GM19395 (cell line): ENCODE measurements around the gene LRRC31.

Source experiments
- ATAC-seq: cut with Tn5 transposase; IDR thresholded peaks from one replicate; pipeline ENCODE4 v1.9.1; 2021; ENCODE audit warnings: mild to moderate bottlenecking, moderate library complexity; ENCODE audit not compliant: unreplicated experiment

Gene LRRC31

DNA sequence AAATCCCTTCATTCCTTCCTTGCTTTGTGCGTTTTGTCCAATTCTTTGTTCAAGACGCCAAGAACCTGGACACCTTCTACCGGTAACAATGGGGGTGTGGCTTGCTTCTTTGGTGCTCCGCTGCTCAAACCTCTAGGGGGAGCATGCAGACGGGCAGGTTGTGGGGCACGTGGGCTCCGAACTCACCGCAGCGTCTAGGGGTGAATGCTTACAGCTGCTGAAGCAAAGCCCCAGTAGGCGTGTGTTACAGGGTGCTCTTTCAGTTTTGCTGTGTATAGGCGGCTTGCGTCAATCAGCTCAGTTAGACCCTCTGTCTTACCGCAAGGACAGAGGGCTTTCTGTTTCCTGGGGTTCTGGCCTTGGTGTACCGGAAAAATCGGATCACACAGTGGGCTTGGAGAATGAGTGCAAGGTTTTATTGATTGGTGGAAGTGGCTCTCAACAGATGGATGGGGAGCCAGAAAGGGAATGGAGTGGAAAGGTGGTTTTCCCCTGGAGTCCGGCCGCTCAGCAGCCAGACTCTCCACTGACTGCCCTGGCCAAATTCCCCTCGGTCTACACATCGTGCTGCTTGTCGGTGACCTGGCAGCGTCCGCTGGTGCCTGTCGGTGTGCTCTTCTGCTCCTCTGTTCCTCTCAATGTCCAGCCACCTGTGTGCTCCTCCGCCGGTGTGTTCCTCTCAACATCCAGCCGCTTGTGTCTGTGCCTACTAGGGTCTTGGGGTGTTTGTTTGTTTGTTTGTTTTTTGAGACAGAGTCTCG, 55.8 kb downstream of the LRRC31 start:
- peak; percentile 90 for ATAC-seq

DNA sequence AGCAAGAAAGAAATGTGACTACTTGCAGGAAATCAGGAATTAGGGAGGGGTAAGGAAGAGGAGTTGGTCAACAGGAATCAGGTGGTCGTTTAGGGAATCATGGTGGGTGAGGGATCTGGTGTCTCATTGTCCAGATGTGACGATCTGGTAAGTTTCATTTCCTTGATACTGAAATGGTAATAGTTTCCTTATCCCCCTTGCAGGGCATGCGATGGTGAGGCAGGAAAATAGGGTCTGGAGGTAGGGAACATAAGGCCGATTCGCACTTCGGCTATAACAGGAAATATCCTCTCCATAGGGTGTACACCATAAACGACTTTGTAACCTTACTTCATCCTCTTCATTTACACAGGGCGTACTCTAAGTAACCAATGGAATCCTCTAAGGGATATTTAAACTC, 56.5 kb downstream of the LRRC31 start:
- no peak for ATAC-seq

DNA sequence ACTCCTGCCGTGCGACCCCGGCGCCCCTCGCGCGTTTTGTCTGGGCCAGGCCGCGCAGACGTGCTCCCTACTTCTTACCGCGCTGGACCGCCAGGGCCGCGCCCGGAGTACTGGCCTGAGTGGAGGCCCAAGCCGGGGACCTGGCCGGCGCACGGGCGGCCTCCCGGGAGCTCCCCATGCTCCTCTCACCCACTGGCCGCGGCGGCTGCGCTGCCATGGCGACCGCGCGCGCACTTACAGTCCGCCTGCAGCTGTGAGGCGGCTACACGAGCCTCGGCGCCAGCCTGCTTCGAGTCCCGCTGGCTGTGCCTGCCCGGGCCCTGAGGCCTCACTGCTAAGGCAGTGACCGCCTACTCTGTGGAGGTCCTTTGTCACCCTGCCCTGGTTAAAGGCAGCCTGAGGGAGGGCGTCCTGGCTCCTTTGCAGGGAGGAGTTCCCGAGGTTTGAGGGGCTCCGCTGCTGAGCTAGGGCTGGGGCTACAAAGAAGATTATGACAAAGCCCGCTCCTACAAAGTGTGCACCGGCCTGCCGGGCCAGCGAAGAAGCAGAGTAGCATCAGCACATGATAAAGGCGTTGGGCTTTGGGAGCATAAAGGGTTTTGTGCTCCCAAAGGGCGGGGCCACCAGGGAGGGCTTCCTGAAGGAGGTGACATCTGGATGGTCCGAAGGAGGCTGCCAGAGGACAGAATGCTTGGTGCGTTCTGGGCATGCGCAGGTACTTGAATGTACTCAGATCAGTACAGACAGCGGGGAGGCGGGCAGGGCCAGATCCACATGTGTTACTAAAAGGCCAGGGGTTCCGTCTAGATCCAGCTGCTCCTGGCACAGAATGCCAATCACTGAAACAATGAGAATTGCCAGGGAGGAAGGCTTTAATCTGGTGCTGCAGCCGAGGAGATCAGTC, 57.2 kb downstream of the LRRC31 start, which contains the start of the genes LRRC34 and LRRIQ4:
Gene LRRC34, minus strand, starts transcription at position 573 of the 904 bp plus-strand sequence. Its CDS starts 356 bp downstream, at position 217.
Gene LRRIQ4, plus strand, starts transcription at position 539 of the 904 bp plus-strand sequence. CDS start 9,052 bp downstream, outside the sequence.
- peak; percentile 64 for ATAC-seq

DNA sequence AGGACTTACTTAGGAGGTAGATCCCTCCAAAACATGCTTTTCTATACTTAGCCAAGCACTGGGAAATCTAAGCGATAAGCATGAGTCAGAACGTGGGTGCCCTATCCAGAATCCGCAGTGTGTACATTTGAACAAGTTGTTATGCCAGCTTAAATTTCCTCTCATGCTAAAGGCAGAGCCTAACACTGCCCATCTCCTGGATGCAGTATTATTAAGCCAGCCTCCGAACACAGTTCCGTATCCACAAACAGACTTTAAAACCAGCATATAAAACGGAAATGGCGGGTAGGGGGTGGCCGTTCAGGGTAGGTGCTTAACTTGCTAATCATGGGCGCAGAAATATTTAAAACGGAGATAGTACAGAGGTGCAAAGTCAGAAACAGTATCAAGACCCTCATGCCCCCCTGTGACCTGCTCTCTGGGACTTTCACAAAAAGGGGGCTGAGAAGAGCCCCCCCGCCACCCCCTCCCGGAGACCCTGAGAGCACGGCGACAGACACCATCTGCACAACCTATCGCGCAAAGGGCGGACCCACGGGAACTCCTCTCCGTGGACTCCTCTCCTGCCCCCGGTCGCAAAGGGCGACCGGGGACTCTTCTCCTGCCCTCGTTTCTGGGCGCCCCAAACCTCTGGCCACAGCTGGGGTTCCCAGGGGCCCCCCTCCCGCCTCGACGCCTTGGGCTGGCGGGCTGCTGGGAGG, 58.0 kb downstream of the LRRC31 start:
- no peak for ATAC-seq

DNA sequence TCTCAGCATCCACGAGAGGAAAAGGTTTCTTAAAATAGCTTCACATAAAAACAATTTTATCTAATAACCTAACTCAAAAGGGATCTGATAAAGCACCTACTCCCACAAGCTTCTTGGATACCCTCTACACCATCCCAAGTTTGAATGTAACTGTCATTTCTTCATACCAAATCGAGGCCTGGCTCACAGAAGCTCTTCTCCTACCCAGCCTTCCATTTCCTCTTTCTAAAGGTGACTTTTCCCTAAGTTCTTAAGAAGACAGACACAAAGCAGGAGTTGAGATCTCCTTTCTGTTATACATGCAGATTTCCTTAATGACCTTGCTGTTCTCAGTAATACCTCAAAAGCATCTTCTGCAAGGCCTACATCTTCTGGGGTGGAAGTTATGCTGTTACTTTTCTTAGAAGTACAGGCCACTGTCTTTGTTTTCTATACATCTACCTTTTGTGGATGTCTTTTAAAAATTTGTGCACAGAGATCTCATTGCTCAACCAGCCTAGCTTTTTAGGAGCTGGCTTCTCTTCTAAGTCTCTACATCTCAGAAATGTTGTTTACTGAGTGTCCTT, 60.4 kb downstream of the LRRC31 start:
- ATAC-seq, result no peak

DNA sequence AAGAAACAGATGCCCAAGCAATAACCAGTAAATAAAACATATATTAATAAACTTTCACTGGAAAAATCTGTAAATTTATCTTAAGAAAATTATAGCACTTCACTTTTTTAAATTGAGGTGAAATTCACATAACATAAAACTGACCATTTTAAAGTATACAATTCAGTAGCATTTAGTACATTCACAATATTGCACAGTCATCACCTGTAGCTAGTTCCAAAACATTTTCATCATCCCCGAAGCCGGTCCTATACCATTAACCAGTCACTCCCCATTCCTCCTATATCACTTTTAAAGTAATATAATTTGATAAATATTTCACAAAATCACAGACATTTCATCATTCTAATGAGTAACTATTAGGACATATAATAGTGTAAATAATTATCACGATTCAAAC, 65.1 kb downstream of the LRRC31 start:
- ATAC-seq, result no peak

DNA sequence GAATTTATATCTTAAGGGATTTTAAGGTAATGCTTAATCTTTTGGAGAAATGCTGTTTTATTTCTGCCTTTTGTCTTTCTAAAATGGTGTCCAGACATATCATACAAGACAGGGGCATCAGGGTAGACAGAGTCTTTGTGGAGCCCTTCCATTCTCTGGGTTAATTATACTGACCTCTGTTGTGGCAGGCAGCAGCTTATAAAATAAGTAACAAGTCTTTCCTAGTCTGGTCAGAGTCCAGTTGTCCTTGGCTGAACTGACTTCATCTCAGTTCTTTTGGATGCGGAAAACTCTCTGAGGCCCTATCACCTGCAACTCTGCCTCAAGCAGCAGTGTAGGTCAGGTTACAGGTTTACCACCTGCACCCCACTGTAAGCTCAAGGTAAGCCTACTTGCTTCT, 77.4 kb downstream of the LRRC31 start:
- no peak for ATAC-seq

DNA sequence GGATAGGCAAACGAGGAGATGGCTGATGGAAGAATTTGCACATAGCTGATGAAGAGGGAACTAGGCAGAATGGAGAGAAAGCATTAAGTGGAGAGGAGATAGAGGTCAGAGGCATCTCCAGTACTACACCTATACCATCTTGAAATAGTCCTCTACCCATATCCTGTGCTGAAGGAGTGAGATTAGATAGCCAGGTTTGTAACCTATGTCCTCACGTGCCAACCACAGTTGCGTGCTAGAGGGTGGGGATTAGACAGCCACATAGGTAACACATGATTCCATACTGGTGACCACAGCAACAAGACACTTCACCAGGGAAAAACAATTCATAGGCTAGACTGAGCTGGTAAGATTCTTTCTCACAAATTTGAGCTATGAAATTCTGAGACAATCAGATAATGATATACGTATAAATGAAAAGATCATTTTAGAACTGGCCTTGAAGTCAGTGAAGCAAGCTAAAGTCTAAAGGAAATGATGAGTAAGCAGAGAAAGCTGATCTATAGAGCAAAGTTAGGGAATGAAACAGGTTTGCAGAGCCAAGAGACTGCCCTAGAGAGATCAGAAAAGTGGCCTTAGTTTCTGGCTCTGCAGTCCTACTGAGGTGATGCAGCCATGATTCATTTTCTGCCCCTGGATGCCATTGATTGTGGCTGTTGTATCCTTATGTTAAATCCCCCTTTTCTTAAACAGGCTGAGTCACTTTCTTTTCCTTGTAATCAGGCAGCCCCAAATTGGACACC, 78.9 kb downstream of the LRRC31 start:
- no peak for ATAC-seq

DNA sequence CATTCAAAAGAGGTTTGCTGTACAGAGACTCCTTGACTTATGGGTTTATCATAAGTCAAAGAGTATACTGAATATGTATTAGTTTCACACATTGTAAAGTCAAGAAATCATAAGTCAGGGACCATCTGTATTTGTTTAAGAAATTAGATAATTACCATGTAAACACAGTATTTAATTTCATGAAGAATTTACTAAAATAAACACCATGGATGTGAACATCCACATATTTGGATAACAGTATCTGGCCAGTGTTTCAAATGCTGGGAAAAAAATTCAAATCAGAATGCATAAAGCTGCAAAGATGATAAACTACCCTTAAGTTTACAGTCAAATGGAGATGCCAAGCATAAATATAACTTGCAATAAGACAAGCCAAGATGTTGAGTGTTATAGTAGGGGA, 79.5 kb downstream of the LRRC31 start:
- ATAC-seq, result no peak
